GM23248 (cell line): Measurements from ENCODE around the gene AJAP1. TPM values are rescaled to one million over a fixed set of nuclear protein-coding genes. Genes with fewer than 3 reads are reported as not detected.

Source experiments
- DNase-seq: peaks from one replicate; pipeline ENCODE4 v3.0.0-alpha.2; 2015
- H2AFZ ChIP-seq: fragments of 200-600 bp; sonication (generic); 2 replicates; pipeline ENCODE4 v1.6.1; 2016; ENCODE audit warnings: antibody characterized with exemption
- H3F3A ChIP-seq: fragments of 200-600 bp; sonication (generic); 2 replicates; pipeline ENCODE4 v1.6.1; 2016; ENCODE audit warnings: mild to moderate bottlenecking, antibody characterized with exemption, mixed run types; ENCODE audit not compliant: insufficient read depth
- H3K27ac ChIP-seq: fragments of 200-600 bp; sonication (generic); 2 replicates; pipeline ENCODE4 v1.5.1; 2016; ENCODE audit warnings: mild to moderate bottlenecking
- H3K27me3 ChIP-seq: fragments of 200-600 bp; sonication (generic); replicated peaks from 2 replicates; pipeline ENCODE4 v1.6.1; 2016; ENCODE audit warnings: mild to moderate bottlenecking; ENCODE audit not compliant: insufficient read depth
- H3K36me3 ChIP-seq: fragments of 200-600 bp; sonication (generic); 2 replicates; pipeline ENCODE4 v1.6.1; 2016; ENCODE audit warnings: low read depth, mild to moderate bottlenecking
- H3K4me1 ChIP-seq: fragments of 200-600 bp; sonication (generic); 2 replicates; pipeline ENCODE4 v1.6.1; 2016; ENCODE audit warnings: mild to moderate bottlenecking; ENCODE audit not compliant: insufficient read depth
- H3K4me2 ChIP-seq: fragments of 200-600 bp; sonication (generic); one replicate; pipeline ENCODE4 v1.6.1; 2016; ENCODE audit warnings: mild to moderate bottlenecking; ENCODE audit not compliant: unreplicated experiment
- H3K4me3 ChIP-seq: fragments of 200-600 bp; sonication (generic); 2 replicates; pipeline ENCODE4 v1.5.1; 2016; ENCODE audit warnings: mild to moderate bottlenecking
- H3K79me2 ChIP-seq: fragments of 200-600 bp; sonication (generic); 2 replicates; pipeline ENCODE4 v1.6.1; 2016; ENCODE audit warnings: mild to moderate bottlenecking; ENCODE audit not compliant: insufficient read depth
- H3K9ac ChIP-seq: fragments of 200-600 bp; sonication (generic); 2 replicates; pipeline ENCODE4 v1.6.1; 2016; ENCODE audit warnings: mild to moderate bottlenecking
- H3K9me2 ChIP-seq: fragments of 200-600 bp; sonication (generic); 2 replicates; pipeline ENCODE4 v1.6.1; 2016; ENCODE audit warnings: mixed run types, mild to moderate bottlenecking, moderate library complexity; ENCODE audit not compliant: insufficient read depth
- H3K9me3 ChIP-seq: fragments of 200-600 bp; sonication (generic); one replicate; pipeline ENCODE4 v1.6.1; 2017; ENCODE audit warnings: low read depth
- H4K20me1 ChIP-seq: fragments of 200-600 bp; sonication (generic); 2 replicates; pipeline ENCODE4 v1.6.0; 2016; ENCODE audit not compliant: insufficient read depth
- EZH2 ChIP-seq: fragments of 200-600 bp; sonication (generic); IDR thresholded peaks from 2 replicates; pipeline ENCODE4 v1.6.1; 2018; ENCODE audit warnings: antibody characterized with exemption, mild to moderate bottlenecking; ENCODE audit not compliant: insufficient read depth, poor library complexity, severe bottlenecking
- EZH2phosphoT487 ChIP-seq: fragments of 200-600 bp; sonication (generic); IDR thresholded peaks from 2 replicates; pipeline ENCODE4 v1.6.1; 2018; ENCODE audit warnings: antibody characterized with exemption, moderate library complexity, mild to moderate bottlenecking, low read depth; ENCODE audit not compliant: insufficient read depth
- WGBS, 2 experiments: methylation state at CpG; one replicate each; pipeline ENCODE4 v1.1.6; 2015 to 2017; ENCODE audit warnings: low lambda C conversion rate in 2 of 2, low coverage in 1 of 2; ENCODE audit errors: missing lambda C conversion rate in 2 of 2; 5-methylcytosine and 5-hydroxymethylcytosine counted together
- in situ Hi-C: fragments of 300-500 bp; cut with MboI; formaldehyde crosslinking; loops from 2 replicates; pipeline ENCODE4 v1.15.0; 2020
- polyA plus RNA-seq: library from polyadenylated mRNA; unstranded; fragments of >200 nt; fragmentation: Nextera tagmentation; extraction: Ambion mirVana; gene quantifications from 2 replicates; pipeline ENCODE4 v1.2.1, GENCODE V29; 2016
- total RNA-seq: library from RNA; depleted of rRNA; stranded (reverse); fragments of >200 nt; shearing (Covaris generic); gene quantifications from 2 replicates; pipeline ENCODE4 v1.2.3, GENCODE V29; 2014

The AJAP1 gene
- total and polyA plus RNA-seq, 2 experiments from 2014 or later = 0.03 to 0.86 TPM

- Histone ChIP-seq H3K9me3 (no peaks in the 10 kb centered on the region), H3K9ac (no peak overlapping the region), H3K27me3 (no peaks in the 10 kb centered on the region), H3K4me2 (no peak overlapping the region), H3K79me2 (no peaks in the 10 kb centered on the region), H3K27ac (no peak overlapping the region), H3K9me2 (no peaks in the 10 kb centered on the region), H3K4me1 (no peaks in the 10 kb centered on the region), H4K20me1 (no peaks in the 10 kb centered on the region), H2AFZ (no peak overlapping the region), H3K36me3 (no peaks in the 10 kb centered on the region), H3F3A (no peaks in the 10 kb centered on the region), H3K4me3 (no peak overlapping the region)
- no peak for TF ChIP-seq EZH2
- no peak for TF ChIP-seq EZH2phosphoT487
- in situ Hi-C loops = no loop called here
- WGBS, 2 experiments = 39 to 44% methylated on average over 22 to 24 of the region's 26 CpGs
- DNase-seq = no peak
Measured at GRCh38 chr1:4726620-4727341, 72.4 kb downstream of the AJAP1 start.

DNA sequence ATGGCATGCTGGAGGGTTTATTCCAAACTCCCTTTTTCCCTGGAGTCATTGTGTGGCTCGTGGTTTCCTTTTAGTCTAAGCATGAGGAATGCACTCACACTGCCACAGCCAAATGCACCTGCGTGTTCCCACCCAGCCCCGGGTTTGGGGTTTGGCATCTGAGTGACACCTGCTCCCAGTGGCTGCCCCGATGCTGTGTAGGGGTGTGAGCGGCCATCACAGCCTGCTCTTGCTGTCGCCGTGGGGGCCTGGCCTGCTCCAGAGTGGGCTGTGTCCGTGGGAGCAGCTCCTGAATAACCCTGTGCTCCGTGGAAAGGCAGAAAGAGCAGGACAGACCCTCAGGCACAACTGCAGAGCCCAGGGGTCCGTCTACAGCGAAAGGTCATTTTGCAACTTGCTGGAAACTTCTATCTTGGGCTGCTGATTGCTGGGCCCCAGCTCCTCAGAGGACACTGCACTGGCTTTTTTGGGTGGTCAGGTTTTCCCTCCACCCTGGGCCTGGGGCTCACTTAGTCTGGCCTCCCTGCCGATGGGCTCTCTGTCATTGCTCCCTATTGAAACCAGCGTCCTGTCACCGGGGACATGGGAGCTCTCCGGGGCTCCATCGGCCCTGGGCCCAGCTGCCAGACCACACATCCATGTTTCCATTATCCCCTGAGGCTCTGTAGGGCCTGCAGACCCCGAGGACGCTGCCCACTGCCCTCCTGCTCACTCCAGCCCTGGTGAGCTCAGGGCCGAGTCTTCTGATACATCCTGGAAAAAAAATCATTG lies 74.1 kb downstream of the AJAP1 start:
- Histone ChIP-seq H3F3A (no peaks in the 10 kb centered on the region), H3K9me3 (no peaks in the 10 kb centered on the region), H3K4me3 (no peak overlapping the region), H3K79me2 (no peaks in the 10 kb centered on the region), H3K27ac (no peak overlapping the region), H3K4me2 (no peak overlapping the region), H2AFZ (no peak overlapping the region), H3K4me1 (no peaks in the 10 kb centered on the region), H3K9ac (no peak overlapping the region), H3K36me3 (no peaks in the 10 kb centered on the region), H3K27me3 (no peaks in the 10 kb centered on the region), H3K9me2 (no peaks in the 10 kb centered on the region), H4K20me1 (no peaks in the 10 kb centered on the region)
- DNase-seq = no peak
- WGBS, 2 experiments = 36 to 38% methylated on average over 19 of the region's 19 CpGs
- TF ChIP-seq EZH2 (no peak), EZH2phosphoT487 (no peak)
- in situ Hi-C loops = no loop called here

- Histone ChIP-seq H3K36me3 (no peaks in the 10 kb centered on the region), H3K9me3 (no peaks in the 10 kb centered on the region), H2AFZ (no peak overlapping the region), H3K27me3 (no peaks in the 10 kb centered on the region), H4K20me1 (no peaks in the 10 kb centered on the region), H3K9me2 (no peaks in the 10 kb centered on the region), H3K4me2 (no peak overlapping the region), H3K79me2 (no peaks in the 10 kb centered on the region), H3K27ac (no peak overlapping the region), H3K4me3 (no peak overlapping the region), H3K9ac (no peak overlapping the region), H3K4me1 (no peaks in the 10 kb centered on the region), H3F3A (no peaks in the 10 kb centered on the region)
- no peak for DNase-seq
- TF ChIP-seq EZH2 (no peak), EZH2phosphoT487 (no peak)
- WGBS, 2 experiments = 18 to 33% methylated on average over 12 of the region's 12 CpGs
- in situ Hi-C loops = no loop called here
Measured at GRCh38 chr1:4729090-4729471, 74.7 kb downstream of the AJAP1 start.

- in situ Hi-C loops = no loop called here
- Histone ChIP-seq H3K79me2 (no peaks in the 10 kb centered on the region), H3K27ac (no peak overlapping the region), H2AFZ (no peak overlapping the region), H3K9ac (no peak overlapping the region), H3K27me3 (no peaks in the 10 kb centered on the region), H3K4me1 (no peaks in the 10 kb centered on the region), H3F3A (no peaks in the 10 kb centered on the region), H3K4me3 (no peak overlapping the region), H3K9me2 (no peaks in the 10 kb centered on the region), H3K36me3 (no peaks in the 10 kb centered on the region), H4K20me1 (no peaks in the 10 kb centered on the region), H3K4me2 (no peak overlapping the region), H3K9me3 (no peaks in the 10 kb centered on the region)
- 39 to 45% methylated on average over 12 of the region's 12 CpGs for WGBS, 2 experiments
- DNase-seq = no peak
- TF ChIP-seq EZH2phosphoT487 (no peak), EZH2 (no peak)
Measured at GRCh38 chr1:4730078-4730477, 75.7 kb downstream of the AJAP1 start.
